ENCODE results near the gene SLC7A6. TPM values are rescaled to one million over a fixed set of nuclear protein-coding genes. Genes with fewer than 3 reads are reported as not detected.

Gene SLC7A6
- total RNA-seq, 1 experiment from 2014 or later = 28.5 TPM

GRCh38 chr16:68226116-68226515 is 38.2 kb upstream of the SLC7A6 start:
- ATAC-seq (no peak), DNase-seq (ENCODE audit: low read depth, low spot score) (no peak)
- H2AFZ ChIP-seq (ENCODE audit: low read depth, low read length, poor library complexity, severe bottlenecking) = no peak overlapping the region
- no peak overlapping the region for H3K4me2 ChIP-seq (ENCODE audit: low read length)
- H4K20me1 ChIP-seq (ENCODE audit: insufficient read depth) = no peaks in the 10 kb centered on the region
- no peaks in the 10 kb centered on the region; a peak in 1 of 4 replicates for H3K4me1 ChIP-seq (ENCODE audit: control insufficient read depth in 1 of 2, insufficient read depth in 2 of 2, low read length in 2 of 2)
- H3K36me3 ChIP-seq (ENCODE audit: control insufficient read depth in 1 of 2, insufficient read depth in 2 of 2, low read length in 2 of 2) = peaks cover 7 to 31% of the 10 kb centered on the region in 2 experiments; a peak in 3 of 4 replicates
- no peak for TF ChIP-seq FOSL1 (IDR thresholded peaks at IDR 0.05; ENCODE audit: low read depth)
- TF ChIP-seq REST (IDR thresholded peaks at IDR 0.05; ENCODE audit: low read depth) = no peak
- TF ChIP-seq POLR2A (IDR thresholded peaks at IDR 0.05; ENCODE audit: borderline replicate concordance, extremely low read depth, insufficient read depth, insufficient read length) = no peak
- no peak for TF ChIP-seq ELF1 (IDR thresholded peaks at IDR 0.05; ENCODE audit: borderline replicate concordance, low read depth)
- TF ChIP-seq ZFX (IDR thresholded peaks at IDR 0.05) = no peak
- TF ChIP-seq EGR1 (IDR thresholded peaks at IDR 0.05; ENCODE audit: low read depth) = no peak
- no peak for TF ChIP-seq SP1 (IDR thresholded peaks at IDR 0.05; ENCODE audit: low read depth)
- TF ChIP-seq POLR2AphosphoS5 (IDR thresholded peaks at IDR 0.05; ENCODE audit: low read depth, low read length) = no peak
- no peak for TF ChIP-seq YY1 (IDR thresholded peaks at IDR 0.05; ENCODE audit: extremely low read depth, insufficient replicate concordance, low read depth, low read length)
- TF ChIP-seq CBX3 (IDR thresholded peaks at IDR 0.05; ENCODE audit: low read depth) = no peak
- no peak for TF ChIP-seq ZBTB33 (IDR thresholded peaks at IDR 0.05; ENCODE audit: extremely low read depth, insufficient replicate concordance, low read length)
- TF ChIP-seq MAX (IDR thresholded peaks at IDR 0.05) = no peak
- TF ChIP-seq SRF (IDR thresholded peaks at IDR 0.05; ENCODE audit: low read depth) = no peak
- no peak for TF ChIP-seq CTCF (IDR thresholded peaks at IDR 0.05 in 2 of 3, conservative IDR thresholded peaks at IDR 0.05 in 1 of 3; ENCODE audit: borderline replicate concordance in 1 of 3, insufficient read depth in 1 of 3, low read depth in 2 of 3, low read length in 2 of 3)
- no peaks in the 10 kb centered on the region for H3K9me2 ChIP-seq (ENCODE audit: insufficient read depth)
- RAD21 ChIA-PET (ENCODE audit: low non-redundant PET in 1 of 2, low total read pairs in 2 of 2, uncharacterized antibody in 2 of 2, unreplicated experiment in 2 of 2) = no interaction called here
- H3K27me3 ChIP-seq (ENCODE audit: insufficient read depth, low read length) = no peaks in the 10 kb centered on the region
- no peak overlapping the region for H3K27ac ChIP-seq (ENCODE audit: low read depth, low read length)
- BruUV-seq (replicated peaks) = no TSS peak
- no peak overlapping the region for H3K9ac ChIP-seq (ENCODE audit: low read length)
- no peak overlapping the region for H3K4me3 ChIP-seq (replicated peaks in 1 of 2; ENCODE audit: low read depth in 1 of 2, low read length in 2 of 2)
- intact Hi-C loops (cut with micrococcal nuclease) = loop anchor here (10.0 kb wide), 1 partner anchor 341 kb away; the partner anchor contains the start of gene NRN1L
- no peaks in the 10 kb centered on the region for H3K79me2 ChIP-seq (ENCODE audit: insufficient read depth, low read length)
- CTCF ChIA-PET = interaction anchor here (1.3 kb wide), 1 partner anchor 132 kb away, joined by 3 read pairs; no protein-coding TSS in a partner anchor
- H3K9me3 ChIP-seq (ENCODE audit: control insufficient read depth in 1 of 2, insufficient read depth in 1 of 2, low read depth in 1 of 2, low read length in 2 of 2) = no peaks in the 10 kb centered on the region
- POLR2A ChIA-PET = interaction anchor here (0.7 kb wide), 1 partner anchor 11 kb away, joined by 6 read pairs; no protein-coding TSS in a partner anchor

Data from HCT116 (cell line).